CD14-positive monocyte (primary cell): Measurements from ENCODE around the gene KIAA1328. TPM values are rescaled to one million over a fixed set of nuclear protein-coding genes. Genes with fewer than 3 reads are reported as not detected.
A peak's percentile ranks its signal among the peaks of the same experiment; 100 is the strongest.

Experiments used
- DNase-seq, 3 donors: peaks; one replicate each; pipeline ENCODE4 v3.0.0-alpha.2; 2011 to 2022
- H2AFZ ChIP-seq: 2 replicates; pipeline ENCODE4 v1.6.0; 2012; ENCODE audit warnings: mild to moderate bottlenecking, low read depth, low read length, inconsistent platforms; ENCODE audit not compliant: insufficient read depth, poor library complexity, severe bottlenecking
- H3K27ac ChIP-seq, 2 donors: 1 replicate in 1 of 2; 2 replicates in 1 of 2; pipeline ENCODE4 v1.5.1; 2012 to 2013; ENCODE audit warnings: low read length in 2 of 2, control low read depth in 1 of 2, inconsistent platforms in 1 of 2, low read depth in 1 of 2, mild to moderate bottlenecking in 1 of 2
- H3K27me3 ChIP-seq, 2 donors: one replicate each; pipeline versions ENCODE4 v1.6.0 to v1.6.1; 2011 to 2013; ENCODE audit warnings: low read length in 2 of 2; ENCODE audit not compliant: control insufficient read depth in 2 of 2, insufficient read depth in 2 of 2
- H3K36me3 ChIP-seq, 2 donors: replicated peaks in 1 of 2; 1 replicate in 1 of 2; 2 replicates in 1 of 2; pipeline versions ENCODE4 v1.5.1 to v1.6.1; 2012 to 2013; ENCODE audit warnings: low read length in 2 of 2, control low read depth in 1 of 2, inconsistent platforms in 1 of 2, mild to moderate bottlenecking in 1 of 2; ENCODE audit not compliant: insufficient read depth in 2 of 2, control insufficient read depth in 1 of 2
- H3K4me1 ChIP-seq, 2 donors: 1 replicate in 1 of 2; 2 replicates in 1 of 2; pipeline versions ENCODE4 v1.5.1 to v1.6.1; 2012 to 2013; ENCODE audit warnings: low read length in 2 of 2, control low read depth in 1 of 2, inconsistent platforms in 1 of 2, mild to moderate bottlenecking in 1 of 2, moderate library complexity in 1 of 2; ENCODE audit not compliant: insufficient read depth in 2 of 2, control insufficient read depth in 1 of 2
- H3K4me2 ChIP-seq: replicated peaks from 2 replicates; pipeline ENCODE3; 2012; ENCODE audit warnings: low read length, moderate library complexity, mild to moderate bottlenecking; ENCODE audit not compliant: poor library complexity, severe bottlenecking; ENCODE audit errors: extremely low read depth
- H3K4me3 ChIP-seq, 3 experiments: fragments of 200-600 bp in 1 of 3; sonication (generic) in 1 of 3; replicated peaks in 1 of 3; 1 replicate in 2 of 3; 2 replicates in 1 of 3; pipeline ENCODE4 v1.5.1; 2011 to 2013; ENCODE audit warnings: low read length in 3 of 3, mild to moderate bottlenecking in 3 of 3, control low read depth in 2 of 3, low read depth in 2 of 3, inconsistent platforms in 1 of 3, moderate library complexity in 1 of 3
- H3K79me2 ChIP-seq: 2 replicates; pipeline ENCODE4 v1.6.0; 2012; ENCODE audit warnings: mild to moderate bottlenecking, control low read depth, inconsistent platforms, low read length, moderate library complexity; ENCODE audit not compliant: insufficient read depth
- H3K9ac ChIP-seq: 2 replicates; pipeline ENCODE4 v1.6.0; 2017; ENCODE audit warnings: low read length, mild to moderate bottlenecking; ENCODE audit not compliant: insufficient read depth, poor library complexity, severe bottlenecking
- H3K9me3 ChIP-seq, 2 donors: replicated peaks in 1 of 2; 1 replicate in 1 of 2; 2 replicates in 1 of 2; pipeline versions ENCODE4 v1.5.1 to v1.6.1; 2012 to 2013; ENCODE audit warnings: low read length in 2 of 2, control low read depth in 1 of 2; ENCODE audit not compliant: control insufficient read depth in 1 of 2, insufficient read depth in 1 of 2
- H4K20me1 ChIP-seq: 2 replicates; pipeline ENCODE4 v1.6.0; 2012; ENCODE audit warnings: mild to moderate bottlenecking, low read length, control low read depth, moderate library complexity; ENCODE audit not compliant: insufficient read depth
- H3K27ac Mint-ChIP-seq, 7 donors: one replicate each; pipeline ENCODE4 v1.8.0; 2020; ENCODE audit warnings: mild to moderate bottlenecking in 7 of 7, mixed read lengths in 7 of 7, moderate library complexity in 6 of 7, inconsistent platforms in 2 of 7
- H3K27me3 Mint-ChIP-seq, 3 donors: one replicate each; pipeline ENCODE4 v1.8.0; 2021 to 2022; ENCODE audit warnings: low read depth in 3 of 3, mild to moderate bottlenecking in 3 of 3, mixed read lengths in 3 of 3, moderate library complexity in 3 of 3, inconsistent platforms in 1 of 3
- H3K36me3 Mint-ChIP-seq, 2 donors: one replicate each; pipeline ENCODE4 v1.8.0; 2020; ENCODE audit warnings: mixed read lengths in 2 of 2, inconsistent platforms in 1 of 2, mild to moderate bottlenecking in 1 of 2
- H3K4me1 Mint-ChIP-seq: one replicate; pipeline ENCODE4 v1.8.0; 2020; ENCODE audit warnings: mild to moderate bottlenecking, mixed read lengths
- H3K4me3 Mint-ChIP-seq, 2 donors: one replicate each; pipeline ENCODE4 v1.8.0; 2020; ENCODE audit warnings: mild to moderate bottlenecking in 2 of 2, mixed read lengths in 2 of 2, moderate library complexity in 1 of 2
- H3K9me3 Mint-ChIP-seq, 7 donors: one replicate each; pipeline ENCODE4 v1.8.0; 2020 to 2022; ENCODE audit warnings: mixed read lengths in 7 of 7, mild to moderate bottlenecking in 6 of 7, moderate library complexity in 6 of 7, inconsistent platforms in 2 of 7
- WGBS: methylation state at CpG from one replicate; pipeline ENCODE4 v1.1.5; 2013; ENCODE audit warnings: missing lambda C conversion rate; ENCODE audit not compliant: insufficient coverage; 5-methylcytosine and 5-hydroxymethylcytosine counted together
- intact Hi-C, 2 donors: fragments of 100-400 bp; cut with micrococcal nuclease; formaldehyde crosslinking; loops; one replicate each; pipeline versions ENCODE4 v1.15.0 to v1.15.1; 2023
- polyA plus RNA-seq, 3 donors: library from polyadenylated mRNA; depleted of rRNA in 1 of 3; unstranded in 2 of 3; stranded (reverse) in 1 of 3; fragments of 300-500 nt in 2 of 3; fragments of >200 nt in 1 of 3; fragmentation: Illumina TruSeq in 2 of 3; gene quantifications; 1 replicate in 2 of 3; 2 replicates in 1 of 3; pipeline ENCODE4 v1.2.3, GENCODE V29; 2012 to 2021
- TF ChIP-seq, protein P1 (sequence below): fragments of 200-600 bp; IDR thresholded peaks from one replicate; pipeline ENCODE4 v1.8.0; 2022; ENCODE audit warnings: antibody characterized with exemption, mild to moderate bottlenecking

KIAA1328 gene
- polyA plus RNA-seq, 3 donors = 3.7 to 3.9 (median 3.8) TPM

- no peak overlapping the region for H3K9ac ChIP-seq
- WGBS = 89% methylated on average over 5 of the region's 6 CpGs
- H3K36me3 ChIP-seq = no peaks in the 10 kb centered on the region
- H3K4me2 ChIP-seq = no peak overlapping the region
- no peak overlapping the region for H3K27ac Mint-ChIP-seq
- H3K27me3 Mint-ChIP-seq = peaks cover 31 to 50% (median 32%) of the 10 kb centered on the region in 3 donors
- no peaks in the 10 kb centered on the region for H3K9me3 ChIP-seq
- H4K20me1 ChIP-seq = no peaks in the 10 kb centered on the region
- no peak overlapping the region for H3K27ac ChIP-seq
- H3K27me3 ChIP-seq = peaks cover 16 to 41% of the 10 kb centered on the region in 2 donors
- TF ChIP-seq, protein P1, sequence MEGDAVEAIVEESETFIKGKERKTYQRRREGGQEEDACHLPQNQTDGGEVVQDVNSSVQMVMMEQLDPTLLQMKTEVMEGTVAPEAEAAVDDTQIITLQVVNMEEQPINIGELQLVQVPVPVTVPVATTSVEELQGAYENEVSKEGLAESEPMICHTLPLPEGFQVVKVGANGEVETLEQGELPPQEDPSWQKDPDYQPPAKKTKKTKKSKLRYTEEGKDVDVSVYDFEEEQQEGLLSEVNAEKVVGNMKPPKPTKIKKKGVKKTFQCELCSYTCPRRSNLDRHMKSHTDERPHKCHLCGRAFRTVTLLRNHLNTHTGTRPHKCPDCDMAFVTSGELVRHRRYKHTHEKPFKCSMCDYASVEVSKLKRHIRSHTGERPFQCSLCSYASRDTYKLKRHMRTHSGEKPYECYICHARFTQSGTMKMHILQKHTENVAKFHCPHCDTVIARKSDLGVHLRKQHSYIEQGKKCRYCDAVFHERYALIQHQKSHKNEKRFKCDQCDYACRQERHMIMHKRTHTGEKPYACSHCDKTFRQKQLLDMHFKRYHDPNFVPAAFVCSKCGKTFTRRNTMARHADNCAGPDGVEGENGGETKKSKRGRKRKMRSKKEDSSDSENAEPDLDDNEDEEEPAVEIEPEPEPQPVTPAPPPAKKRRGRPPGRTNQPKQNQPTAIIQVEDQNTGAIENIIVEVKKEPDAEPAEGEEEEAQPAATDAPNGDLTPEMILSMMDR = no peak
- no peaks in the 10 kb centered on the region for H3K4me1 ChIP-seq
- H3K36me3 Mint-ChIP-seq = peaks cover 0 to 3% of the 10 kb centered on the region in 2 donors
- peaks cover 2% of the 10 kb centered on the region for H3K4me1 Mint-ChIP-seq
- no peak overlapping the region for H2AFZ ChIP-seq
- H3K79me2 ChIP-seq = no peaks in the 10 kb centered on the region
- peaks cover 0 to 10% (median 3%) of the 10 kb centered on the region in 7 donors for H3K9me3 Mint-ChIP-seq
- intact Hi-C loops = no loop called here
- H3K4me3 Mint-ChIP-seq = no peak overlapping the region
- DNase-seq = no peak
- H3K4me3 ChIP-seq = no peak overlapping the region
Measured at GRCh38 chr18:37249895-37250618, 421.1 kb downstream of the KIAA1328 start.

- Mint-ChIP-seq H3K4me3 (peak overlapping the region in 1 of 2 donors; percentile 8), H3K36me3 (peaks cover 0 to 3% of the 10 kb centered on the region in 2 donors), H3K9me3 (peaks cover 0 to 13% (median 3%) of the 10 kb centered on the region in 7 donors), H3K4me1 (peaks cover 2% of the 10 kb centered on the region), H3K27ac (no peak overlapping the region), H3K27me3 (peaks cover 36 to 55% (median 40%) of the 10 kb centered on the region in 3 donors)
- Histone ChIP-seq H3K4me2 (no peak overlapping the region), H3K27me3 (peaks cover 24 to 46% of the 10 kb centered on the region in 2 donors), H3K27ac (no peak overlapping the region), H3K4me3 (no peak overlapping the region), H3K9ac (no peak overlapping the region), H3K9me3 (no peaks in the 10 kb centered on the region), H3K79me2 (no peaks in the 10 kb centered on the region), H2AFZ (no peak overlapping the region), H3K4me1 (no peaks in the 10 kb centered on the region), H3K36me3 (no peaks in the 10 kb centered on the region), H4K20me1 (no peaks in the 10 kb centered on the region)
- intact Hi-C loops = no loop called here
- DNase-seq = no peak
- WGBS = no CpG with 5 or more reads among the region's 3 CpGs
- TF ChIP-seq, protein P1 = no peak
Measured at GRCh38 chr18:37251679-37252078, 422.8 kb downstream of the KIAA1328 start.
